Measurements from ENCODE around the gene EFCAB11.

EFCAB11 gene

GRCh38 chr14:89861630-89862029 lies 92.9 kb downstream of the EFCAB11 start:
- no peak for DNase-seq

DNA sequence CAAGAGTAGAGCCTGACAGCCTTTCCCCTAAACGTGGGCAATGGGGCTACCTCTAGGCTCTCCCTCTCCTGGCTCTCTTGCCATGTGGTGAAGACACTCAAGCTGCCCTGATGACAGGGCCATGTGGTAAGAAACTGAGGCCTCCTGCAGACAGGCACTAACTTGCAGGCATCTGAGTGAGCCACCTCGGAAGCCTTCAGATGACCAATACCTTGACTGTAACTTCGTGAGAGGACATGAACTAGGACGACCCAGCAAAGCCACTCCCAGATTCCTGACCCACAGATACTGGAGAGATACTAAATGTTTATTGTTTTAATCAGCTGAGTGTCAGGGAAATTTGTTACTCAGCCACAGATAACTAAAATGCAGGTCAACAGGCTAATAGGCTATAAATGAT lies 96.4 kb downstream of the EFCAB11 start:
- no peak for DNase-seq

DNA sequence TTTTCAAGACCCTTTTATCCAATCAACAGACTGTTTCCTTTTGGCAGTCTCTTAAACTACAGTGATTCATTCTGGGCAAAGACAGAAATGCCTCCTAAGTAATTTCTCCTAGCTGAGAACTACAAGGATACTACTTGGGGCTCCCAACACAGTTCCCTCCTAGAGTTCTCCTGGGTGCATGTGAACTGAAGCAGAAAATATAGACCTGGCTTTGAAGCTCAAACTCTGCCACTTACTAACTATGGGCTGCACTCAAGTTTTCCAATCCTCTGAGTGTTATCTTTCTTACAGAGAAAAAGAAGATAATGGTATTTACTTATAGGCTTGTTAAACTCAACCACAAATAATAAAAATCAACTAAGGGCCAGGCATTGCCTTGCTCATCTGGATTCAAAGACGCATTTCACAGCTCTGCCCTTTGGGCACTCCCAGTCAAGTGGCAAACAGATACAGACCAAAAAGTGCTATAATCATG lies 97.6 kb downstream of the EFCAB11 start:
- DNase-seq = no peak

DNA sequence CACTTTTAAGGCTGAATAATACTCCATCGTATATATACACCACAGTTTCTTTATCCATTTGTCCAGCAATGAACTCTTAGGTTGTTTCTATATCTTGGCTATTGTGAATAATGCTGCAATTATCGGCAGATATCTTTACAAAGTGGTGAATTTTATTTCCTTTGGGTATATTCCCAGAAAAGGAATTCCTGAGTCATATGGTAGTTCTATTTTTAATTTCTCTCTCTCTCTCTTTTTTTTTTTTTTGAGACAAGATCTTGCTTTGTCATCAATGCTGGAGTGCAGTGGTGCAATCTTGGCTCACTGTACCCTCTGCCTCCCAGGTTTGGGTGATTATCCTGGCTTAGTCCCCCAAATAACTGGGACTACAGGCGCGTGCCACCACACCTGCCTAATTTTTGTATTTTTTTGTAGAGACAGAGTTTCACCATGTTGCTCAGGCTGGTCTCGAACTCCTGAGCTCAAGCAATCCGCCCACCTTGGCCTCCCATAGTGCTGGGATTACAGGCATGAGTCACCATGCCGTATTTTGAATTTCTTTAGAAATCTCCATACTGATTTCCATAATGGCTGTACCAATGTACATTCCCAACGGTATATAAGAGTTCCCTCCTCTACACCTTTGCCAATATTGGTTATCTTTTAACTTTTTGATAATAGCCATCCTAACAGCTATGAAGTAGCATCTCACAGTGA lies 98.4 kb downstream of the EFCAB11 start:
- DNase-seq = no peak

GRCh38 chr14:89853936-89854693 lies 100.4 kb downstream of the EFCAB11 start:
- DNase-seq = no peak

GRCh38 chr14:89851106-89851505 lies 103.4 kb downstream of the EFCAB11 start:
- no peak for DNase-seq

DNA sequence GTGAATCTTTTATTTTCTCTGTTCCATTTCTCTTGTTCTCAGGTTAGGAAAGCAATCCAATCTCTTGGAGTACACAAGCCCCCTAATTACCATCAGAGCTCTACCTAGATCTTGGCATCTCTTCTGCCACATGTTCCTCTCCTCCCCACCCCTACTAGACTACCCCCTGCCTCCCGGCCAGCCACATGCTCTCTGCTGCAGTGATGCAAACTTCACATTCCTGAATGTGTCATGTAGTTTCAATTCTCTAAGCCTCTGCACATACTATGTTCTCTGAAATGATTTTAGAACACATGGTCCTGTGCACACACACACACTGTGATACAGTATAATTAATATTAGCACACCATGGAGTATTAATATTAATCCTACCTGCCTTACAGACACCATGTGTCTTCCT lies 104.6 kb downstream of the EFCAB11 start:
- no peak for DNase-seq

- peak; percentile 2 for DNase-seq
Observed at GRCh38 chr14:89848165-89848564, 106.4 kb downstream of the EFCAB11 start.

GRCh38 chr14:89845346-89845745 lies 109.2 kb downstream of the EFCAB11 start:
- DNase-seq = no peak

DNA sequence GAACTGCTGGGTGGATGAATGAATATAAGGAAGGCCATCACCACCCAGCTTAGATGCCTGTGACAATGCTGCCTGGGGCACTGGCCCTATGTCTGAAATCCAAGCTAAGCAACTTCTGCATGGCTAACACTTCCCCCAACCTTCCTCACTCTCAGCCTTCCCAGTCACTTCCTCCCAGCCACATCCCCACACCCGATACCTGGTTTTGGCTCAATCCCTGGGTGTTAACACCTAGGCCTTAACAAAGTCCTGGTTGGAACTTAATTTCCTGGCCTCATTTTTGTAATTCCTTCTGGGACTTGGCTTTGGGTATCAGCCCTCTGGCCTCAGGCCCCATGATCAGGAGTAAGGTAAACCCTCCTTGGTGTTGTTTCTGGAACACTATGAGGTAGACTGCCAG lies 110.0 kb downstream of the EFCAB11 start:
- DNase-seq = no peak

- DNase-seq = no peak
Observed at GRCh38 chr14:89842837-89843236, 111.7 kb downstream of the EFCAB11 start.

DNA sequence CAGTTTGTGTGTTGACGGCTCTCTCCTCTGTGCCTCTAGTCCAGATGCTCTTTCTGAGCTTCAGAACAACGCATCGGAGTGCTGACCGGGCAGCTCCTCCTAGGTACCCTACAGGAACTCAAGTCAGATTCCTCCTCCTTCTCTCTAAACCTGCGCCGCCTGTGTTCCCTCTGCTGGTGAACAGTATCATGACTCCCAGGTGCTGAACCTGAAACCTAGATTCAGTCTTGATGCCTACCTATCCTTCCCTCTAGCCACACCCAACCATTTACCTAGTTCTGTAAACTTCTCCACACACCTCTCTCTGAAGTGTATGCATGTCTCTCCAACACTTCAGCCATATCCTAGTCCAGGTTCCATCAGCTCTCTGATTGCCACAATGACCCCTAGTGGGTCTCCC lies 112.7 kb downstream of the EFCAB11 start:
- peak; percentile 4 for DNase-seq

DNA sequence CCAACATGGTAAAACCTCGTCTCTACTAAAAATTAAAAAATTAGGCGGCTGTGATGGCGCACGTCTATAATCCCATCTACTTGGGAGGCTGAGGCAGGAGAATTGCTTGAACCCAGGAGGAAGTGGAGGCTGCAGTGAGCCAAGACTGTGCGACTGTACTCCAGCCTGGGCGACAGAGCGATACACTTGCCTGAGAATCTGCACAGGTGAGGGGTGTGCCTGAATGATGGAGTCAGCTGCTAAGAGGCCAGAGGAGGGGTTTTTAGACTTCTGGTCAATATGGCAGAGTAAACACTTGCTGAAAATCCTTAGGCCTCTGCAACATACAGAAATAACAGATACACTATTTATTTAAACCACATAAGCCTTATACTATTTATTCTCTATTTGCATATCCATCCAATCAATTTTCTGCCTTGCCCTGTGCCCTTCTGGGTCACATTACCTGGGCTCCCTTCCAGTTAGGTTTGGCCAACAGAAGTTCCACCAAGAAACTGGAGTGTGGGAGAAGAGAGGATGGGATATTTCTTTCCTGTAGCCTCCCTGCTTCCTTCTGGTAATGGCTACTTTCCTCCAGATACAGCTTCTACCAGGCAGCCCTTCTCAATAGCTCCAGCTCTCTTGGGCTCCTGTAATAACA lies 117.6 kb downstream of the EFCAB11 start:
- DNase-seq = no peak

DNA sequence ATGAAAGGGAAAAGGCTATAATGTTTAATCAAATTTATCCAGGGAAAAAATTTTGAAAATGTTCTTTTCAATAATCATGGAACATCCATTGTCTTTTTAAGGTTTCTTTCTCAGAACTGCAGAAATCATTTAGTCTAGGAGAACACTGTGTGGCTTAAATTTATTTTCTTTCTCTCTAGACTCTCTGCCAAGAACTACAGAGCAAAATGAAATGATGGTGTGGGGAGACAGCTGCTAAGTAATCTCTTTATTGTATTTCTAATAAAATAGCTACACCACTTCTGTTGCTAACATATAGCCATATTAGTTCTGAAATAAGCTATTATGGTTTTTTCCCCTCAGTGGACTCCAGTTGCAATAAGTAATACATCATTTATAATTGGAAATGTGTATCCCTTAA lies 120.9 kb downstream of the EFCAB11 start:
- DNase-seq = no peak

- DNase-seq = no peak
Observed at GRCh38 chr14:89833120-89833532, 121.4 kb downstream of the EFCAB11 start.

DNA sequence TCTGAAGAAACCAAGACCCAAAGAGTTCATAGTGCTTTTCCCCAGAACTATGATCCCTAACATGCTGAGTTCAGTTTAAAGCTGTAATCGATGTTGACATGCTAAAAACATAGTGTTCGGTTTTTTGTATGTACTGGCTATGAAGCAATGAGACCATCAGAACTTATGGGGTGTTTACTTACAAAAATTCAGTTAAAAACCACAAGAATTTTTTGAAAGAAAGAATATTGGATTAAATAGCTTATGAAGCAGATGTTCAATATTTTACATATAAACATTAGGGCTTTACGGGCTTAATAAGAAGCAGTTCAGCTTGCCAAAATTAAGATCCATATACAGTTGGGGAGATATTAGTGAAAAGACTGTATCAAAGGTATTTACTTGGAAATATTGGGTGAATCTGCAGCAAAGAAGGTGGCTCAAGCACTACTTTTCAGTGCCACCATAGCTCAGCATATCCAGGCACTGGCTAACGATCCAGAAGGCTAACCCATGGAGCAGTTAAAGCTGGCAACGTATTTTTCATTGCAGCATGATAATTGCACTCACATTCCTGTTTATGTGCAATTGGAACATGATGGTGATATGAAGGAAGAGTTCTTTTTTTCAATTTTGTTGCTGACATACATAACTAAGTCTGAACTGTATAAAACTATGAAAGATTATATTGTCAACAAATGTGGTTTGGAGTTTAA lies 125.9 kb downstream of the EFCAB11 start:
- no peak for DNase-seq

GRCh38 chr14:89827265-89827664 lies 127.3 kb downstream of the EFCAB11 start:
- no peak for DNase-seq

- no peak for DNase-seq
Observed at GRCh38 chr14:89826596-89826995, 127.9 kb downstream of the EFCAB11 start.

DNA sequence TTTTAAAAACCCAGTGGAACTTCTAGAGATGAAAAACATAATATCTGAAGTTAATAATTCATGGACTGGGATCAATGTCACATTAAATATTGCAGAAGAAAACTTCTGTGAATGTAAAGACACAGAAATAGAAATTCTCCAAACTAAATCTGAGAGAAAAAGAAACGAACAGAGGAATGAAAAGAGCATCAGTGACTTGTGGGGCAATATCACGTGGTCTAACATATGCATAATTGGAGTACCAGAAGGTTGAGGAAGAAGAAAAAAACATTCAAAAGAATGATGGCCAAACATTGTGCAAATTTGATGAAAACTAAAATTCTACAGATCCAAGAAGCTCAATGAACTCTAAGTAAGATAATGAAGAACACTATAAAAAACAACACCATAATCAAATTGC lies 130.8 kb downstream of the EFCAB11 start:
- no peak for DNase-seq

- no peak for DNase-seq
Observed at GRCh38 chr14:89814126-89814525, 140.4 kb downstream of the EFCAB11 start.

DNA sequence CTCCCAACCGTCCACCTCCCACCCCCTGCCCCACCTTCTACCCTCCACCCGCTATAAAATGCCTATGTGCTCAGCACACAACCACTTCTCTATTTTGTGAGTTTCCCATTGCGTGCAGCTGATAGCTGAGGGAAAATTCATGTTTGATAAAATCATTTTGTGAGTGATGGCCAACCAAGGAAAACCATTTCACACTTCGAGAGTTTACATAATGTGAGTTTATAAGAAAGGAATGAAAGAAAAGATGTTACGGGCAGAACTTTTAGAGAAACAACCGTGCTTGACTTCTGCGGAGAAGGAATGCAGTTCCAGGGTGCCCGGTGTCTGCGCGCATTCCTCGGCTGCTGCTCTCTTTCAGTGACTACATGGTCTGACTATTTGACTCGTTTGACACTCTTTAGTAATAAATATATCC lies 140.9 kb downstream of the EFCAB11 start:
- DNase-seq = no peak

- DNase-seq = no peak
Observed at GRCh38 chr14:89811954-89812575, 142.5 kb downstream of the EFCAB11 start.

GRCh38 chr14:89810101-89810500 lies 144.4 kb downstream of the EFCAB11 start:
- DNase-seq = no peak

All from DMS53 (cell line).